OCI-LY7 (cell line): Measurements from ENCODE around the gene CRTAP.

Experiments
- CTCF ChIP-seq: fragments of 200-600 bp; sonication (generic); conservative IDR thresholded peaks from 2 replicates; pipeline ENCODE4 v1.5.1; 2014; ENCODE audit warnings: mild to moderate bottlenecking, antibody characterized with exemption, low read length, moderate library complexity, mixed read lengths
- EZH2phosphoT487 ChIP-seq: fragments of 200-600 bp; sonication (generic); IDR thresholded peaks from 2 replicates; pipeline ENCODE4 v1.6.1; 2018; ENCODE audit warnings: low read depth, borderline replicate concordance, mild to moderate bottlenecking, mixed run types, antibody characterized with exemption, low read length, moderate library complexity, mixed read lengths

- no peak for TF ChIP-seq CTCF
- TF ChIP-seq EZH2phosphoT487, result no peak
These were observed 6.1 kb downstream of the CRTAP start for GRCh38 chr3:33119891-33120290.
